GM12875 (cell line): ENCODE data around the gene MGME1.
A peak's percentile ranks its signal among the peaks of the same experiment; 100 is the strongest.

ENCODE experiments used
- H3K4me3 ChIP-seq: one replicate; pipeline ENCODE4 v1.5.1; 2011; ENCODE audit warnings: low read depth, low read length, control low read depth
- CTCF ChIP-seq: IDR thresholded peaks from 2 replicates; pipeline ENCODE4 v1.5.1; 2011; ENCODE audit warnings: low read depth, mild to moderate bottlenecking, control low read depth, inconsistent platforms, low read length, moderate library complexity, borderline replicate concordance; ENCODE audit not compliant: insufficient read depth

The MGME1 gene

GRCh38 chr20:17935761-17936160 lies 33.1 kb upstream of the MGME1 start:
- no peak overlapping the region for H3K4me3 ChIP-seq
- TF ChIP-seq CTCF: no peak

- TF ChIP-seq CTCF: no peak
- no peak overlapping the region for H3K4me3 ChIP-seq
These were observed 32.5 kb upstream of the MGME1 start for GRCh38 chr20:17936286-17936760.

- no peak overlapping the region for H3K4me3 ChIP-seq
- TF ChIP-seq CTCF: no peak
These were observed 31.8 kb upstream of the MGME1 start for GRCh38 chr20:17936761-17937732.

- H3K4me3 ChIP-seq: no peak overlapping the region
- peak; percentile 96 for TF ChIP-seq CTCF
These were observed 29.8 kb upstream of the MGME1 start for GRCh38 chr20:17938871-17939619.

GRCh38 chr20:17939622-17940223 lies 29.1 kb upstream of the MGME1 start:
- no peak overlapping the region for H3K4me3 ChIP-seq
- TF ChIP-seq CTCF: no peak

- no peak for TF ChIP-seq CTCF
- no peak overlapping the region for H3K4me3 ChIP-seq
These were observed 28.4 kb upstream of the MGME1 start for GRCh38 chr20:17940224-17940971.
